ENCODE data around the gene ECM2.

DNA sequence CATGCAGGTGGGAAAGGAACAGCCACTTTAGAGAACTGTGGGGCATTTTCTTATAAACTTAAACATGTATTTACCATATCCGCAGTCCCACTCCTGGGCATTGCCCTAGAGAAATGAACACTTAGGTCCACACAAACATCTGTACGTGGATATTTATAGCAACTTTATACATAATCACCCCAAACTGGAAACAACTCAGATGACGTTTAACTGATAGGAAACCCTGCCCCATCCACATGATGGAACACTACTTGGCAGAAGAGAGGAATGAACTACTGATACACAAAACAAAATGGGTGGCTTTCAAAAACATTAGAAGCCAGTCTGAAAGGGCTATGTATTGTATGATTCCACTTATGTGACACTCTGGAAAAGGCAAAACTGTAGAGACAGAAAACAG, 22.4 kb downstream of the ECM2 start:
- TF ChIP-seq POLR2AphosphoS5 (IDR thresholded peaks at IDR 0.05; ENCODE audit: low read depth, low read length) (no peak), SIN3A (IDR thresholded peaks at IDR 0.05; ENCODE audit: borderline replicate concordance, insufficient read depth, low read length) (no peak)
- TF ChIP-seq, protein P1, sequence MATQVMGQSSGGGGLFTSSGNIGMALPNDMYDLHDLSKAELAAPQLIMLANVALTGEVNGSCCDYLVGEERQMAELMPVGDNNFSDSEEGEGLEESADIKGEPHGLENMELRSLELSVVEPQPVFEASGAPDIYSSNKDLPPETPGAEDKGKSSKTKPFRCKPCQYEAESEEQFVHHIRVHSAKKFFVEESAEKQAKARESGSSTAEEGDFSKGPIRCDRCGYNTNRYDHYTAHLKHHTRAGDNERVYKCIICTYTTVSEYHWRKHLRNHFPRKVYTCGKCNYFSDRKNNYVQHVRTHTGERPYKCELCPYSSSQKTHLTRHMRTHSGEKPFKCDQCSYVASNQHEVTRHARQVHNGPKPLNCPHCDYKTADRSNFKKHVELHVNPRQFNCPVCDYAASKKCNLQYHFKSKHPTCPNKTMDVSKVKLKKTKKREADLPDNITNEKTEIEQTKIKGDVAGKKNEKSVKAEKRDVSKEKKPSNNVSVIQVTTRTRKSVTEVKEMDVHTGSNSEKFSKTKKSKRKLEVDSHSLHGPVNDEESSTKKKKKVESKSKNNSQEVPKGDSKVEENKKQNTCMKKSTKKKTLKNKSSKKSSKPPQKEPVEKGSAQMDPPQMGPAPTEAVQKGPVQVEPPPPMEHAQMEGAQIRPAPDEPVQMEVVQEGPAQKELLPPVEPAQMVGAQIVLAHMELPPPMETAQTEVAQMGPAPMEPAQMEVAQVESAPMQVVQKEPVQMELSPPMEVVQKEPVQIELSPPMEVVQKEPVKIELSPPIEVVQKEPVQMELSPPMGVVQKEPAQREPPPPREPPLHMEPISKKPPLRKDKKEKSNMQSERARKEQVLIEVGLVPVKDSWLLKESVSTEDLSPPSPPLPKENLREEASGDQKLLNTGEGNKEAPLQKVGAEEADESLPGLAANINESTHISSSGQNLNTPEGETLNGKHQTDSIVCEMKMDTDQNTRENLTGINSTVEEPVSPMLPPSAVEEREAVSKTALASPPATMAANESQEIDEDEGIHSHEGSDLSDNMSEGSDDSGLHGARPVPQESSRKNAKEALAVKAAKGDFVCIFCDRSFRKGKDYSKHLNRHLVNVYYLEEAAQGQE (IDR thresholded peaks at IDR 0.05; ENCODE audit: insufficient read depth in 1 of 2, low read depth in 2 of 2, low read length in 2 of 2), result no peak

All from PFSK-1 (cell line).